HepG2 (cell line): ENCODE results near the gene JAKMIP2.

ENCODE experiments used
- BCLAF1 ChIP-seq: fragments of 450-650 bp; IDR thresholded peaks from 2 replicates; pipeline ENCODE4 v1.6.1; 2017; ENCODE audit warnings: mild to moderate bottlenecking
- CEBPZ ChIP-seq: IDR thresholded peaks from 2 replicates; pipeline ENCODE4 v1.6.1; 2012; ENCODE audit warnings: low read length, improper control_type of control experiment
- NFIC ChIP-seq: IDR thresholded peaks from 2 replicates; pipeline ENCODE4 v1.6.1; 2012; ENCODE audit warnings: mild to moderate bottlenecking, low read length, inconsistent platforms
- PBX3 ChIP-seq: sonication (generic); formaldehyde crosslinking; IDR thresholded peaks from 2 replicates; pipeline ENCODE4 v1.8.1; 2023; ENCODE audit warnings: missing genetic modification reagents, inconsistent platforms, borderline replicate concordance
- POLR2A ChIP-seq, 2 experiments: IDR thresholded peaks; 2 replicates each; pipeline ENCODE4 v1.6.1; 2011; ENCODE audit warnings: low read depth in 2 of 2, low read length in 2 of 2, mild to moderate bottlenecking in 1 of 2, moderate library complexity in 1 of 2; ENCODE audit not compliant: insufficient read depth in 1 of 2
- RBFOX2 ChIP-seq: fragments of 200-400 bp; formaldehyde crosslinking; IDR thresholded peaks from 2 replicates; pipeline ENCODE4 v1.6.1; 2017; ENCODE audit warnings: low read depth, mild to moderate bottlenecking, low read length
- STAG1 ChIP-seq: sonication (generic); formaldehyde crosslinking; IDR thresholded peaks from 2 replicates; pipeline ENCODE4 v1.4.0; 2020; ENCODE audit warnings: missing genetic modification reagents
- ZFP36 ChIP-seq: fragments of 150-350 bp; IDR thresholded peaks from 2 replicates; pipeline ENCODE4 v1.6.1; 2018; ENCODE audit warnings: borderline replicate concordance, low read length, low read depth; ENCODE audit not compliant: partially characterized antibody
- ZNF263 ChIP-seq: sonication (generic); formaldehyde crosslinking; IDR thresholded peaks from 2 replicates; pipeline ENCODE4 v1.4.0; 2020; ENCODE audit warnings: missing genetic modification reagents
- ZNF562 ChIP-seq: sonication (generic); formaldehyde crosslinking; IDR thresholded peaks from 2 replicates; pipeline ENCODE4 v1.8.0; 2022; ENCODE audit warnings: missing genetic modification reagents, borderline replicate concordance

GRCh38 chr5:147616421-147616820 lies 166.1 kb downstream of the JAKMIP2 start:
- no peak for TF ChIP-seq ZFP36
- TF ChIP-seq POLR2A (IDR thresholded peaks at IDR 0.05; ENCODE audit: insufficient read depth in 1 of 2, low read depth in 2 of 2, low read length in 2 of 2) = no peak
- no peak for TF ChIP-seq CEBPZ
- TF ChIP-seq BCLAF1 = no peak
- TF ChIP-seq STAG1 (CRISPR knock-in tag) = no peak
- TF ChIP-seq ZNF562 (CRISPR knock-in tag) = no peak
- no peak for TF ChIP-seq RBFOX2
- TF ChIP-seq PBX3 = no peak
- no peak for TF ChIP-seq ZNF263 (CRISPR knock-in tag)
- TF ChIP-seq NFIC = no peak
